ENCODE data around the gene EPHA2.

The EPHA2 gene

DNA sequence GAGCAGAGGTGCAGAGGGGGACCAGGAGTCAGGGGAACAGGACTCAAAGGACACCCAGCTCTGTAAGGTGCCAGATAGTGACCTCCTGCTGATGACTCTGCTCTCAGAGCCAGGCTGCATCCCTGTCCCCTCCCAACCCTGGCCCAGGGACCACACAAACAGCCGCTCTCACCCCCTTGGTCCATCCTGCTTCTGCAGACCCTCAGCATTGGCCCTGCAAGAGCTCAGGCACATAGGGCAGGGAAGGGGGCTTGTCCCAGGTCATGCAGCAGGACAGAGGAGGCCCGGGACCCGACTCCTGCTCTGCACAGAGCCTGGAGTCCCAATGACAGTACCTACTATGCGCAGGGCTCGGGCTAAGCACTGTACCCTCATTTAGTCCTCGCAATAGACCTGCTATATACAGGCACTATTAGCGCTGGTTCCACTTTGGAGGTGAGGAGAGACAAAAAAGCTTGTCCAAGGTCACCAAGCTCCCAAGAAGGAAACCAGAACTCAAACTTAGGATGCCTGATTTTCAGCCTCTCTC is 15.7 kb downstream of the EPHA2 start:
- no peak for DNase-seq (ENCODE audit: low read depth)
- TF ChIP-seq, protein P1, sequence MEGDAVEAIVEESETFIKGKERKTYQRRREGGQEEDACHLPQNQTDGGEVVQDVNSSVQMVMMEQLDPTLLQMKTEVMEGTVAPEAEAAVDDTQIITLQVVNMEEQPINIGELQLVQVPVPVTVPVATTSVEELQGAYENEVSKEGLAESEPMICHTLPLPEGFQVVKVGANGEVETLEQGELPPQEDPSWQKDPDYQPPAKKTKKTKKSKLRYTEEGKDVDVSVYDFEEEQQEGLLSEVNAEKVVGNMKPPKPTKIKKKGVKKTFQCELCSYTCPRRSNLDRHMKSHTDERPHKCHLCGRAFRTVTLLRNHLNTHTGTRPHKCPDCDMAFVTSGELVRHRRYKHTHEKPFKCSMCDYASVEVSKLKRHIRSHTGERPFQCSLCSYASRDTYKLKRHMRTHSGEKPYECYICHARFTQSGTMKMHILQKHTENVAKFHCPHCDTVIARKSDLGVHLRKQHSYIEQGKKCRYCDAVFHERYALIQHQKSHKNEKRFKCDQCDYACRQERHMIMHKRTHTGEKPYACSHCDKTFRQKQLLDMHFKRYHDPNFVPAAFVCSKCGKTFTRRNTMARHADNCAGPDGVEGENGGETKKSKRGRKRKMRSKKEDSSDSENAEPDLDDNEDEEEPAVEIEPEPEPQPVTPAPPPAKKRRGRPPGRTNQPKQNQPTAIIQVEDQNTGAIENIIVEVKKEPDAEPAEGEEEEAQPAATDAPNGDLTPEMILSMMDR (conservative IDR thresholded peaks at IDR 0.05; ENCODE audit: control insufficient read depth, insufficient read depth, low read depth, low read length), result no peak
- no peak overlapping the region for H3K4me3 ChIP-seq (ENCODE audit: control insufficient read depth, low read depth, low read length)

DNA sequence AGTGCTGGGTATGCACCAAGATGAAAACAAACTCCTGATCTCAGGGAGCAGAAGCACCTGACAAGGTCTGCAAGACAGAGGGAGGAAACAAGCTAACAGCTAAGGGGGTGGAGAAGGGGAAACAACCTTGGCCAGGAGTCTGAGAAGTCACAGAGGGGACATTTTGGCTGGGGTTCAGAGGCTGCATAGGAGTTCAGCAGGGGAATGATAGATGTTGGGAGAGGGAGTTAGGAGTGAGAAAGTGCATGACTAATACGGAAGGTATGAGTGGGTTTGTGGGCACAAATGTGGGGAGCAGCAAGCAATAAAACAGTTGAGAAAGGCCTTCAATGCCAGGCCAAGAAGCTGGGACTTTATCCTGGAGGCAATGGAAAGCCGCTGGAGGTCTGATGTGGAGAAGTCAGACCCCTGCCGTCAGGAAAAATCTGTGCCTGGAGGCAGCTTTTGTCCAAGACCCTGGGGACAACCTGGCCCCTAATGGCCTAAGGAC is 16.4 kb downstream of the EPHA2 start:
- TF ChIP-seq, protein P1 (conservative IDR thresholded peaks at IDR 0.05; ENCODE audit: control insufficient read depth, insufficient read depth, low read depth, low read length), result no peak
- DNase-seq (ENCODE audit: low read depth), result peak; percentile 81
- no peak overlapping the region for H3K4me3 ChIP-seq (ENCODE audit: control insufficient read depth, low read depth, low read length)

DNA sequence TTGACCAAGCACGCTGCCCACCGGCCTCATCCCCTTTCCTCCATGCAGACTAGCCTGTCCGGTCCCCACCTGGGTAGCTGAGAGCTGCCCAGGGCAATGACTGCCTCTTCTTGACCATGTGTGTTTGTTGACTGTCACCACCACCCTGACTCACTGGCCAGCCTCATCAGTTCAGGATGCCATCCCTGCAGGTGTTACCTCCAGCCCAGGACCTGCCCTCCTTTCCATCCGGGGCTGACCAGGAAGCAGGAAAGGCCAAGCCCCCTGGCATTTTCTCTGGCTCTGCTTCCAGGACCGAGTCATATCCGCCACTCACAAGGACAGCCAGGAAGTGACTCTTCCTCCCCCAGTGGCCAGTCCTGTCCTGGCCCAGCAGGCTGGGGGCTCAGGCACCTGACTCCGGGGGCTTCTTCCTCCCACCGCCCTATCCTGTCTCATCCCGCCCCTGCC is 17.1 kb downstream of the EPHA2 start:
- DNase-seq (ENCODE audit: low read depth), result no peak
- TF ChIP-seq, protein P1 (conservative IDR thresholded peaks at IDR 0.05; ENCODE audit: control insufficient read depth, insufficient read depth, low read depth, low read length), result no peak
- H3K4me3 ChIP-seq (ENCODE audit: control insufficient read depth, low read depth, low read length), result no peak overlapping the region

- DNase-seq (ENCODE audit: low read depth), result no peak
- no peak overlapping the region for H3K4me3 ChIP-seq (ENCODE audit: control insufficient read depth, low read depth, low read length)
- TF ChIP-seq, protein P1 (conservative IDR thresholded peaks at IDR 0.05; ENCODE audit: control insufficient read depth, insufficient read depth, low read depth, low read length), result no peak
Measured at GRCh38 chr1:16137890-16138467, 17.9 kb downstream of the EPHA2 start.

DNA sequence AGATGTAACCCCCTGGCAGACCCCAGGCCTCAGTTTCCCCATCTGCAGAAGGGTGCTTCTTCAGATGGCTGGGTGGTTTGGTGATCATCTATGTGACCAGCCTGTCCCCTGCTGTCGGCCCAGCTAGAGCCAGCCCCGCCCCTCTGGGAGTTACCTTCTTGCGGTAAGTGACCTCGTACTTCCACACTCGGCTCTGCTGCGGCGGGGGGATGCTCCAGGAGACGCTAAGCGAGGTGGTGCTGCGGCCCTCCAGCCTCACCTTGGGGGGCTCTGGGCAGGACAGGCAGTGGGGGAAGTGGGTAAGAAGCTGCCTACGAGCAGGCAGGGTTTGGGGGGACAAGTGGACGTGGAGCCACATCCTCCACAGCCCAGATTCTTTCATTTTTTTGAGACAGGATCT is 20.4 kb downstream of the EPHA2 start:
- H3K4me3 ChIP-seq (ENCODE audit: control insufficient read depth, low read depth, low read length), result no peak overlapping the region
- TF ChIP-seq, protein P1 (conservative IDR thresholded peaks at IDR 0.05; ENCODE audit: control insufficient read depth, insufficient read depth, low read depth, low read length), result no peak
- DNase-seq (ENCODE audit: low read depth), result no peak

DNA sequence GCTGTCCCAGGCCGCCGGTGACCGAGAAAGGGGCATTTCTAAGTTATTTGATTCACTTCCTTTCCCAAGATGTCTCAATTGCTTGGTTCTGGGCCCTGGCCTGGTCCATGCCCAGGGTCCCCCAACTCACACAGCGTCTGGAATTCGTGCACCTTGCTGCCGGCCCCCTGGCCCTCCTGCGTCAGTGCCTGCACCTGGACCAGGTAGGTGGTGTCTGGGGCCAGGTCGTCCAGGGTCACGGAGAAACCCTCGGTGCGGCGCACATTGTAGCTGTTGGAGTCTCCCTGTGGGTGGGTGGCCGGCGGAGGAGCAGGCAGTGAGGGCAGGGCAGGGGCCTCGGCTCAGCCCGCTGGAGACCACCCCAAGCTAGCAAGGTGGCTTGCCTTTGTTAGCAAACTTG is 21.0 kb downstream of the EPHA2 start:
- TF ChIP-seq, protein P1 (conservative IDR thresholded peaks at IDR 0.05; ENCODE audit: control insufficient read depth, insufficient read depth, low read depth, low read length), result no peak
- no peak for DNase-seq (ENCODE audit: low read depth)
- H3K4me3 ChIP-seq (ENCODE audit: control insufficient read depth, low read depth, low read length), result no peak overlapping the region

All from fibroblast of mammary gland (primary cell).